GM19395 (cell line): ENCODE data around the gene MEGF9.

ENCODE experiments used
- ATAC-seq: cut with Tn5 transposase; IDR thresholded peaks from one replicate; pipeline ENCODE4 v1.9.1; 2021; ENCODE audit warnings: mild to moderate bottlenecking, moderate library complexity; ENCODE audit not compliant: unreplicated experiment

The MEGF9 gene

DNA sequence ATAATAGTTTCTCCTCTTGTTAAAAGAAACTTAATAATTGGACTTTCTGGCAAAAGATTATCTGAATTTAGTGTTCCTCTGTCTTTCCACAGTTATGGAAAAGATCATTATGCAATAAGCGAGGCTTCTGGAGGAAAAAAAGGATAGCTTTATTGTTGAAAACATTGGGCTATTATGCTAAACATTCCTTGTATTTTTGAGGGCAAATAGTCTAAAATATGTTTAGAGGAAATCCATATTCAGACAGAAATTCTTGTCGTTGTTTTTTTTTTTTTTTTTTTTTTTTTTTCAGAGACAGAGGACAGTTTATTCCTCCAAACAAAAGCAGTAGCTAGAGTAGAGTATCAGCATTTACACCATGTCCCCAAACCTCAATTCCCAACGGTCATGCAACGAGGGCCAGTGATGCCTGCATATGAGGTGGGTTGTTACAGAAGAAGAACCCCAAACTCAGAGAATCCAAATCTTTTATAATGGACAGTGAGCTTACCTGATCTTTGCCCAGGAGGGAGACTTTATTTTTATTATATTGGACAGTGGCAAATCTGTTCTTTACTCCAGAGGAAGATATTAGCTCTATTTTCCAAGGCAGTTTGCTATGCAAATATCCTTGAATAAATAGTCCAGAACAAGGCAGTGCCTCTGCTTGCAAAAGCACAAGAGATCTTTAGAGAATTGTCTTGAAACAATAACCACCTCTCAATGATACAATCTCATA, 85.9 kb downstream of the MEGF9 start:
- no peak for ATAC-seq

GRCh38 chr9:120627073-120627472, 87.2 kb downstream of the MEGF9 start:
- no peak for ATAC-seq

GRCh38 chr9:120626512-120626911, 87.8 kb downstream of the MEGF9 start:
- ATAC-seq, result no peak

DNA sequence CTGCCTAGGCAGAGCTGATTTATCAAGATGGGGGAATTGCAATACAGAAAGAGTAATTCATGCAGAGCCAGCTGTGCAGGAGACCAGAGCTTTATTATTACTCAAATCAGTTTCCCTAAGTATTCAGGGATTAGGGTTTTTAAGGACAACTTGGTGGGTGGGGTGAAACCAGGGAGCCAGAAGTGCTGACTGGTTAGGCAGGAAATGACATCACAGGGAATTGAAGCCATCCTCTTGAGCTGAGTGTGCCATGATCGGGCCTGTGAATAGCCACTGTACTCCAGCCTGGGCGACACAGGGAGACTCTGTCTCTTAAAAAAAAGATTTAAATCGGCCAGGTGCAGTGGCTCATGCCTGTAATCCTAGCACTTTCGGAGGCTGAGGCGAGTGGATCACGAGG, 89.0 kb downstream of the MEGF9 start:
- ATAC-seq, result no peak

- no peak for ATAC-seq
These were observed 91.5 kb downstream of the MEGF9 start for GRCh38 chr9:120622790-120623189.

DNA sequence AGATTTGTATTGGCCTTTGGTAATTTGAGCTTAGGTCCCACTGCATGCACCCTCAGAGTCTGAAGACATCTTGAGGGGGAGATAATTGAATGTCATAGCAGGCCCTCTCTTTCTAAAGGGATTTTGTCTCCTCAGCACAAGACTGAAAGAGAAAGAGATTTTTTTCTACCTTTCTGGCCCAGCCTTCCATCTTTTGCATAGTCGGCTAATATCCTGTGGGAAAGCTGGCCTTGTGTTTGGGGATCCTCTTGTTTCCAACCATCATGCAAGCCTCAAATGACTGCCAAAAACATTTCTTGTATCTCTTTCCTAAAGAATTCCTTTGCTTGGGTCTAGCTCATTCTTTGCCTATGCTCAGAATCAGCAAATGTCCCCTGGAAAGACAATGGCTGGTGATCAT, 92.3 kb downstream of the MEGF9 start:
- no peak for ATAC-seq

- peak; percentile 58 for ATAC-seq
These were observed 94.3 kb downstream of the MEGF9 start for GRCh38 chr9:120619751-120620655.

DNA sequence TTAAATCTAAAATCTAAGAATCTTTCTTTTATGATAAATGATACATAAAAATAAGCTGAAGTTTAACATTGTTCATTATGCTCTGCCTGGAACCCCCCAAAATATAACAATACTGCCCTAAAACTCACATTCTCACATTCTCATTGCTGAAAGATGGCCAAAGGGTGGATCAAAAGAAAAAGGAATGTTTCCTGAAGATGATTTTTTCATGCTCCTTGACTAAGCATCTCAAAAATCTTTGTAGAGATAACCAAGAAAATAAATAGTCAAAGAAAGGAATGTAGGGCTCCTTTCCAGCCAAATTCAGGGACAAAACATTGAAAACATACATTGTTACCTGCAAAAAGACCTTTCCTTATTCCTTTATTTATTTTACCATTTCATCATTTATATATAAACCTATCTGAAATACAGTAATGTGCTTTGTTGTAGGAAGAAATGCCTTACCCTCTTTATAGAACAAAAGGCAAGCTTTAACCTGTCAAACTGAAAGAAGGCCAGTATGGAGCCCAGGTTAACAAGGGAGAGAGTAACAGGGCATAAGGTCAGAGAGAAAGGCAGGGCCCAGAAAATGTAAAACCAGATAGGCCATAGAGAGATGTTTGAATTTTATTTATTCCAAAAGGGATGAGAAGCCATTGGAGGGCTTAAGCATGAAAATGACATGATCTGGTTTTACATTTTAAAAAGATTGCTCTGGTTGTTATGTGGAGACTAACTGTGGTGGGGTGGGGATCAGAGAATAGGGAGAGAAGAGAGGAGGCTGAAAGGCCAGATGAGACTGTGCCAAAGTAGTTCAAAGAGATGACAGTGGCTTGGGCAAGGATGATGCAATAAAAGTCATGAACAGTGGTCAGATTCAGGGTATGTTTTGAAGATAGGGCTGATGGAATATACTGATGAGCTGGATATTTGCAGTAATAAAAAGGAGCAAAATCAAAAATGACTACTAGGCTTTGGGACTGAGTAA, 97.0 kb downstream of the MEGF9 start:
- no peak for ATAC-seq

- ATAC-seq, result no peak
These were observed 102.1 kb downstream of the MEGF9 start for GRCh38 chr9:120612218-120612617.

GRCh38 chr9:120611690-120612068, 102.6 kb downstream of the MEGF9 start:
- no peak for ATAC-seq

GRCh38 chr9:120610975-120611689, 103.1 kb downstream of the MEGF9 start:
- ATAC-seq, result no peak

GRCh38 chr9:120609636-120610035, 104.6 kb downstream of the MEGF9 start:
- ATAC-seq, result no peak

DNA sequence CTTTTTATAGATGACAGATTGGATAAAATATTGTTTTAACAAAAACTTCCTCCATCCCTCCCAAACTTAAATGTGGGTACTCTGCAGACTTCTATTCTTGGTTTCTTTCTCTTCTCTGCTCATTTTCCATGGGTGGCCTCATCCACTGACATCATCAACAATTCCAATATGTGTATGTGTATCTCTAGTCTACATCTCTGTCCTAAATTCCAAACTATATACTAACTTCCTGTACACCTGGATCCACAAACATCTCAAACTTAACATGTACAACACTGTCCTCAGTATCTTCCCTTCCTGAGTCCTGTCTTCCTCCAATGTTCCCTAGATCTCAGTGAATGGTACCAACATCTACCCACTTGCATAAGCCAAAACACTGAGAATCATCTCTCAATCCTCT, 105.8 kb downstream of the MEGF9 start:
- no peak for ATAC-seq

DNA sequence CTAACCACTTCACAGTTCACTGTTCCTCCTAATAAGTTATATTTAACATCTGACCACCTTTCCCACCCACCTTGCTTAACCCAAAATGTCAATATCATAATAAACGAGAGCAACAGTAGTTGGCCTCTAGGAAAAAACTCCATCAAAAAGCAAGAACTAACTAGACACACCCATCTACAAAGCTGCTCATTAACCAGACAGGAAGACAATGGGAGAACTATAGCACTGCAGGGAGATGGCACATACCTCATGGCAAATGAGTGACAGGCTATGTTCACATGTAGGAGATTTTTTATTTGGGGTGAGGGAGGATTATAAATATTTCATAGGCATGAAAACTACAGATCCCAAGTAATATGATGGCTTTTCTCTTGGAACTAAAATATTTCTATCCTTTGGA, 110.7 kb downstream of the MEGF9 start:
- no peak for ATAC-seq

GRCh38 chr9:120603010-120603409, 111.3 kb downstream of the MEGF9 start:
- ATAC-seq, result no peak

GRCh38 chr9:120593955-120594277, 120.4 kb downstream of the MEGF9 start:
- ATAC-seq, result no peak

DNA sequence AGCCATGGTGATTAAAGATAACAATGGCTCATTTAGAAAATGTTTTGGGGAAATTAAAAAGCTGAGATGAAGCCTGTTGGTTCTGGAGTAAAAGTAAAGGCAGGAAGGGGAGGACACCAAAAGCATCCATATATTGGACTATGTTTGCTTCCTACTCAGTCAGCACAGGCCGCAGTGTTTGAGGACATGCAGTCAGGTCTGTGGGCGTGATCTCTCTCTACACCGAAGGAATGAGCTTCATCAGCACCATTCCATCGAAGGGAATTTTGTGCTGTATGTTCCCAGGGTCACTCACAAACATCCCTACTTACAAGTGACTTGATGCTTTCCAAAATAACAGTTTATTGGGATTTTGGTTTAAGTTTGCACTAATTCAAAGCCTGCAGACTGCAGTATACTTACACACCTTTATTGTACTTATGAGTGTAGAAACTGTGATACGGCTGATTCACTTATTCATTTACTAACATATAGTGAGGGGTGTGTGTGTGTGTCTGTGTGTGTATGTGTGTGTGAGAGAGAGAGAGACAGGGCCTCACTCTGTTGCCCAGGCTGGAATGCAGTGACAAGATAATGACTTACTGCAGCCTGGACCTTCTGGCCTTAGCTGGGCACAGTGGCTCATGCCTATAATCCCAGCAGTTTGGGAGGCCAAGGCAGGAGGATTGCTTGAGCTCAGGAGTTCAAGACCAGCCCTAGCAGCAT, 120.9 kb downstream of the MEGF9 start:
- no peak for ATAC-seq

DNA sequence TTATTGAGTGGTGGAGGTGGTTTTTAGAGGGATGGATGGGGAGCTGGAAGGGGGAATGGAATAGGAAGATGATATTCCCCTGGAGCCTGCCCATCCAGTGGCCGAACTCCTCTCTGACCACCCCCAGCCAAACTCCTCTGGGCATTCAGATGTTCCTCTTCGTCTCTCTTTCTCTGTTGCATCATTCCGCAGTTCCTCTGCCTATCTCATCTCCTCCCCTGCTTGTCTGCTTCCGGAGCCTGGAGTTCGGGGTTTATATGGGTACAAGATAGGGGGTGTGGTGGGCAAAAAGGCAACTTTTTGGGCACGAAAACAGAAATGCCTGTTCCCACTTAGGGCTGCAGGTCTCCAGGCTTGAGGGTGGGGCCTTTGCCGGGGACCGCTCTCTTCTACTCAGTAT, 122.1 kb downstream of the MEGF9 start:
- ATAC-seq, result no peak

- no peak for ATAC-seq
These were observed 126.9 kb downstream of the MEGF9 start for GRCh38 chr9:120587328-120587727.

DNA sequence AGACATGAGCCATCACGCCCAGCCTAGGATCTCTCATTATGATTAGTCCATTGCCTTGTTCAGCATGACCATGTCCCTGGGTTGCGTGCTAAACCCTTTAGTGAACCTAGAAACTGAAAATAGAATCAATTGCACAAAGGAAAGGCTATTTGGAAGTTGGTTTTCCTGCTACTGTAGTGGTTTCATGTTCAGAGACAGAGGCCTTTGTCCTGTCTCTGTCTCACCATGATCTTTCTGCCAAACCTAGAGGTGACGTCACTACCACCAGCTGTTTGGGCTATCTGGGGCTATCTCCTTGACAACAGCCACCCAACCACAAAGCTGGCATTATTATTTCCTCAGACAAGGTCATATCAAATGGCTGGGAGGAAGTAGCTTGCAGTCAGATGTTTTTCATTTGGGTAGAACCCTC, 130.3 kb downstream of the MEGF9 start:
- ATAC-seq, result peak; percentile 60
